HG03354 (cell line): ENCODE data around the gene AHCYL2.
A peak's percentile ranks its signal among the peaks of the same experiment; 100 is the strongest.
"Not testable (repeated sequence)": the region's sequence is repeated elsewhere in the genome, so short reads cannot be mapped to it uniquely, and the experiment has no call there.

ENCODE experiments used
- ATAC-seq: cut with Tn5 transposase; IDR thresholded peaks from one replicate; pipeline ENCODE4 v1.9.1; 2021; ENCODE audit warnings: mild to moderate bottlenecking; ENCODE audit not compliant: unreplicated experiment, poor library complexity, severe bottlenecking

Gene AHCYL2

DNA sequence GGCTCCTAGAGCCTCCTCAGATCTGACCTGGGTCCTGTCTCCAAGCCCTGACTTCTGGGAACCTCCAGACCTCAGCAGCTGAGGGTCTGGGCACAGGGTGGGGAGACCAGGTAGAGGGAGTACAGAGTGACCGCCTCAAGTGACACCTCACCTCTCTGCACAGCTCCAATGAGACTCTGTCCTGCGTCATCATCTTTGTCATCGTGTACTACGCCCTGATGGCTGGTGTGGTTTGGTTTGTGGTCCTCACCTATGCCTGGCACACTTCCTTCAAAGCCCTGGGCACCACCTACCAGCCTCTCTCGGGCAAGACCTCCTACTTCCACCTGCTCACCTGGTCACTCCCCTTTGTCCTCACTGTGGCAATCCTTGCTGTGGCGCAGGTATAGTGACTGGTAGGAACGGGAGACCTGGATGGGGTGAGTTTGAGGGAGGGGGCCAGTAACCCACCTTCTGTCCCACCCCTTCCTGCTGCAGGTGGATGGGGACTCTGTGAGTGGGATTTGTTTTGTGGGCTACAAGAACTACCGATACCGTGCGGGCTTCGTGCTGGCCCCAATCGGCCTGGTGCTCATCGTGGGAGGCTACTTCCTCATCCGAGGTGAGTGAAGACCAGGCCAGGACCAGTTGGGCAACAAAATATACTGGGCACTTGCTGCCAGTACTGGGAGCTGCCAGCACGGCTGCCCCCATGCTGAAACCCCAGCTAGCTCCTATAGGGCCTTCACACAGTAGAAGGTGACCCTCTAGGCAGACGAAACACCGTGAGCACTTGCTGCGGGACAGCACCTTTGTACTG lies 18.6 kb upstream of the AHCYL2 start:
- ATAC-seq: no peak

DNA sequence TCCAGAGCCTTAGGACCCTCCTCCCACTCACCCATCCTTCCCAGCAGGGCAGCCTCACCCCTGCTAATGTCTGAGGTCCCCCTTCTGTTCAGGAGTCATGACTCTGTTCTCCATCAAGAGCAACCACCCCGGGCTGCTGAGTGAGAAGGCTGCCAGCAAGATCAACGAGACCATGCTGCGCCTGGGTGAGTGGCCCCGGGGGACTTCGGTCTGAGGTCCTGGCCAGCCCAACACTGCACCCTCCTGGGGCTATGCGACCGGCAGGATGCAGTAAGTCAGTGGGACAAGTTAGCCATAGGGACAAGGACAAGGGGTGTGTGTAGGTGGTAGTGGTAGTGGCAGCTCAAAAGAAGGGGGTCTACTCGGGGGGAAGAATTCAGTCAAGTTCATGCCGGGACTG lies 16.2 kb upstream of the AHCYL2 start:
- ATAC-seq: no peak

DNA sequence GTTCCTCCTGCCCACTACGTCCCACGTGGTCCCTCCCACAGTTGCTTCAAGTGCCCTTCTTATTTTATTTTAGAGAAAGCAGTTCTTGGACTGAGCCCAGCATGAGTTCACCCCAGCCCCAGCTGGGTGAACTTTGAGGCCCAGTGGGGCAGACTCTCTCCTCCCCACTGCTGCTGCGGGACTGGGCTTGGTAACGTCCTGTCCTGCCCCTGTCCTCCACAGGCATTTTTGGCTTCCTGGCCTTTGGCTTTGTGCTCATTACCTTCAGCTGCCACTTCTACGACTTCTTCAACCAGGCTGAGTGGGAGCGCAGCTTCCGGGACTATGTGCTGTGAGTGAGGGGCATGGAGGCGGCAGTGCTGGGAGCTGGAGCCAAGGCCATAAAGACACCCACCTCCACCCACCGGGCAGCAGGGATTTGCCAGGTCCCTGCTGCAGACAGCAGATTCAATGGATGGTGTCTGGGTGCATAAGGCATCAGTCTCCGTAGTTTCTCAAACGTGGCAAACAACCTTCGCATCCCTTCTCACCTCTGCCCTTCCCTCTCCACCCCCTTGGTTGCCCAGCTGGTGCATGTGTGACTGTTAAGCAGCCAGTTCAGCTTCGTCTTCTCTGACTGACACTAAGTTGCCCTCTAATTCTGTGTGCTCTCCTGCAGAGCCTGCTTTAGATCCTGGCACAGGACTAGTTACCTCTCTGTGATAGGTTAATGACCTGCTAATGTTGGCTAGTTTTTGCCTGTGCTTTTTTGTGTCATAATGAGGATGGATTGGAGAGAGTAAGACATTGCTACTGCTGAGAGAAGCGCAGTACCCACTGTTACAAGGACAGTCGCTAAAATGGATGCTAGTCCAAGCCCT lies 15.5 kb upstream of the AHCYL2 start:
- no peak for ATAC-seq

DNA sequence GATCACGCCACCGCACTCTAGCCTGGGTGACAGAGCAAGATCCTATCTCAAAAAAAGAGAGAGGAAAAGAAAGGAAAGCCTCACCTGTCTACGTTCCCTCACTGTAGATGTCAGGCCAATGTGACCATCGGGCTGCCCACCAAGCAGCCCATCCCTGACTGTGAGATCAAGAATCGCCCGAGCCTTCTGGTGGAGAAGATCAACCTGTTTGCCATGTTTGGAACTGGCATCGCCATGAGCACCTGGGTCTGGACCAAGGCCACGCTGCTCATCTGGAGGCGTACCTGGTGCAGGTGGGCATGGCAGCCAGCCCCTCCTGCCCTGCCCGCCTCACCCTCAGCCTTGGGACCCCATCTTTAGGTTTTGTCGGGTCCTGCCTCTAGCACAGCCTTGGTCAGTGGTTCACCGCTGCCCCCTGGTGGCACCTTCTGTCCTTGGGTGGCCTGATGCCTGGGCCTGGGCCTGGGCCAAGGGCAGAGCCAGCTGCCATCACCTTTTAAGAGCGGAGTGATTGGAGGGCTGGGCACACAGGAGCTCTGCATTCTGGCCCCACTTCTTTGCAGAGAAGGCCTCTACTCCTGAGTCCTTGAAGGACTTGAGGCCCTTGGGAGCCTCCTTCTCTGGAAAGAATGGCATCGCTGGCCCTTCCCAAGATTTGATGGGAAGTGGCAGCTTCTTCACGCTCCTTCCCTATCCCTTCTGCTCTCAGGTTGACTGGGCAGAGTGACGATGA lies 14.4 kb upstream of the AHCYL2 start:
- ATAC-seq: peak; percentile 74

DNA sequence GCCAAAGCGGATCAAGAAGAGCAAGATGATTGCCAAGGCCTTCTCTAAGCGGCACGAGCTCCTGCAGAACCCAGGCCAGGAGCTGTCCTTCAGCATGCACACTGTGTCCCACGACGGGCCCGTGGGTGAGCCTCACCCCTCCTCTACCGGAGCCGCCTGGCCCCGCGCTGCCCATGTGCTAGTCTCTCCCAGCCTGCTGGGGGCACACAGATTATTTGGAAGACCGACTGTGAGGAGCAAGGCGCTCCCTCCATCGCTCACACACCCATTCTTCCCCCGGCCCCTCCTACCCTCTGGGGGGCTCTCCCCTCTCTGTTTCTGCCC lies 13.9 kb upstream of the AHCYL2 start:
- ATAC-seq: no peak

- no peak for ATAC-seq
Observed at GRCh38 chr7:129212126-129212525, 12.7 kb upstream of the AHCYL2 start.

DNA sequence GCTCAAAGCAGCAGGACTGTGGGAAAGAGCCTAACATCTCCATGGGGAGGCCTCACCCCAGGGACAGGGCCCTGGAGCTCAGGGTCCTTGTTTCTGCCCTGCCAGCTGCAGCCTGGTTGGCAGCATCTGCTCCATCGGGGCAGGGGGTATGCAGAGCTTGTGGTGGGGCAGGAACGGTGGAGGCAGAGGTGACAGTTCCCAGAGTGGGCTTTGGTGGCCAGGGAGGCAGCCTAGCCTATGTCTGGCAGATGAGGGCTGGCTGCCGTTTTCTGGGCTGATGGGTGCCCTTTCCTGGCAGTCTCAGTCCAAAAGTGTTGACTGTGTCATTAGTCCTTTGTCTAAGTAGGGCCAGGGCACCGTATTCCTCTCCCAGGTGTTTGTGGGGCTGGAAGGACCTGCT lies 12.2 kb upstream of the AHCYL2 start:
- ATAC-seq: no peak

DNA sequence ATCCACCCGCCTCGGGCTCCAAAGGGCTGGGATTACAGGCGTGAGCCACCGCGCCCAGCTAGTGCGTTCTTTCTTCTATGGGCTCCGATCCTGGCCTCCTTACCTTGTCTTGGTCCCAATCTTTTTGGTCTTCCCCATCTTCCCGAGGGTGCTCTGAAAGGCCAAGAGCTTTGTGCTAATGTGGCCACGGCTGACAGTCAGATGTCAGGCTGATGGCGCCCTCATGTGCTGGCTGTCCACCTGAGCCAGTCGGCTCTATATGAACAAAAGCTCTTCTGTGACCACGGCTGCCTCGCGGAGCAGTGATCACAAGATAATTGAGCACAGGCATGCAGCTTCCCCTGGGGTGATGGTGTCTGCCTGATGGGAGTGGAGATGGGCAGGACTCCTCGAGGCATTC lies 11.0 kb upstream of the AHCYL2 start:
- no peak for ATAC-seq

DNA sequence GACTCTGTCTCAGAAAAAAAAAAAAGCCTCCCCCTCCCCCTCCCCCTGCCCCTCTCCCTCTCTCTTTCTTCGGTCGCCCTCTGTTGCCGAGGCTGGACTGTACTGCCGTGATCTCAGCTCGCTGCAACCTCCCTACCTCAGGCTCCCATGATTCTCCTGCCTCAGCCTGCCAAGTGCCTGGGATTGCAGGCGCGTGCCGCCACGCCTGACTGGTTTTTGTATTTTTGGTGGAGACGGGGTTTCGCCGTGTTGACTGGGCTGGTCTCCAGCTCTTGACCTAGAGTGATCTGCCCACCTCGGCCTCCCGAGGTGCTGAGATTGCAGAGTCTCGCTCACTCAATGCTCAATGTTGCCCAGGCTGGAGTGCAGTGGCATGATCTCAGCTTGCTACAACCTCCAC lies 9.1 kb upstream of the AHCYL2 start:
- ATAC-seq: not testable (repeated sequence)

GRCh38 chr7:129216101-129216715 lies 8.6 kb upstream of the AHCYL2 start:
- ATAC-seq: not testable (repeated sequence)

DNA sequence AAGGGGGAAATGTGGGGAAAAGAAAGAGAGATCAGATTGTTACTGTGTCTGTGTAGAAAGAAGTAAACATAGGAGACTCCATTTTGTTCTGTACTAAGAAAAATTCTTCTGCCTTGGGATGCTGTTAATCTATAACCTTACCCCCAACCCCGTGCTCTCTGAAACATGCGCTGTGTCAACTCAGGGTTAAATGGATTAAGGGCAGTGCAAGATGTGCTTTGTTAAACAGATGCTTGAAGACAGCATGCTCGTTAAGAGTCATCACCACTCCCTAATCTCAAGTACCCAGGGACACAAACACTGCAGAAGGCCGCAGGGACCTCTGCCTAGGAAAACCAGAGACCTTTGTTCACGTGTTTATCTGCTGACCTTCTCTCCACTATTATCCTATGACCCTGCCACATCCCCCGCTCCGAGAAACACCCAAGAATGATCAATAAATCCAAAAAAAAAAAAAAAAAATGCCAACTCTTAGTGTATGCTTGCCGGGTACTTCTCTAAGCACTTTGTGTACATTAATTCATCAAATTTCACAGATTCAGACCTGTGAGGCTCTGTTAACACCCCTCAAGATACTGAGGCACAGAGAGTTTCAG lies 7.9 kb upstream of the AHCYL2 start:
- not testable (repeated sequence) for ATAC-seq

GRCh38 chr7:129218514-129219062 lies 6.2 kb upstream of the AHCYL2 start:
- peak; percentile 71 for ATAC-seq

DNA sequence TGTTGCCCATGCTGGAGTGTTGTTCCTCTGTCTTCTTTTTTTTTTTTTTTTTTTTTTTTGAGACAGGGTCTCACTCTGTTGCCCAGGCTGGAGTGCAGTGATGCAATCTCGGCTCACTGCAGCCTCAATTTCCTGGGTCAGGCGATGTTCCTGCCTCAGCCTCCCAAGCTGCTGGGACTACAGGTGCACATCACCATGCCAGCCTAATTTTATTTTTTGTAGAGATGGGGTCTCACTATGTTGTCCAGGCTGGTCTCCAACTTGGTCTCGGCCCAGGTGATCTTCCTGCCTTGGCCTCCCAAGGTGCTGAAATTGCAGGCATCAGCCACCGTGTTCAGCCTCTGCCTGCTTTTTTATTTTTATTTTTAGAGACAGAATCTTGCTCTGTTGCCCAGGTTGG lies 5.7 kb upstream of the AHCYL2 start:
- not testable (repeated sequence) for ATAC-seq

- ATAC-seq: no peak
Observed at GRCh38 chr7:129222064-129222463, 2.8 kb upstream of the AHCYL2 start.

DNA sequence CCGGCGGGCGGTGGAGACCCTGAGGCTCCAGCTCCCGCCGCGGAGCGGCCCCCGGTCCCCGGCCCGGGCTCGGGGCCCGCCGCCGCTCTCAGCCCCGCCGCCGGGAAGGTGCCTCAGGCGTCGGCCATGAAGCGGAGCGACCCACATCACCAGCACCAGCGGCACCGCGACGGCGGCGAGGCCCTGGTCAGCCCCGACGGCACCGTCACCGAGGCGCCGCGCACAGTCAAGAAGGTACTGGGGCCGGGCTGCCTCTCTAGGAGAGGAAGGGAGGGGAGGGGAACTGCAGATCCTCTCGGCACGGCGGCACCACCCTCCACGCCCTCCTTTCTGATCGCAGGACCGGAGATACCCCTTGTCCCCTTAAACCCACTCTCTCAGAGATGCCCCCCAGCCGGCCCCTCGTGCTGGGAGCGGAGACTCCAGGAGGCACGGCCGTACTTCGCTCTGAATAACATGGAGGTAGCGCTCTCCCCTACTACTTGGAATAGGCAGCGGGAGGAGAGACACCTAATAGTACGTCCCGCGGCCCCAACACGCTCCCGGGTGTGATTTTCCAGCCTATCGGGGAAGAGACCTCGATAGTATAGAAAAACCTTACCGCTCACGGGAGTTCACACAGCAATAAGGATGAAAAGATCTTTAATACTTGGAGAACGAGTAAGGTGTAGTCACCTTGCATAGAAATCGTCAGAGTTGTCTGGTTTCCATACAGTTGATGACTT lies 538 bp downstream of the AHCYL2 start:
- peak; percentile 43 for ATAC-seq

- no peak for ATAC-seq
Observed at GRCh38 chr7:129225931-129226572, 1.2 kb downstream of the AHCYL2 start.

- ATAC-seq: no peak
Observed at GRCh38 chr7:129227646-129228578, 3.1 kb downstream of the AHCYL2 start.
